ENCODE data around the gene MAN2B2.

Gene MAN2B2

GRCh38 chr4:6546091-6546490 is 28.9 kb upstream of the MAN2B2 start:
- no peak for DNase-seq (ENCODE audit: low read depth in 1 of 2, low spot score in 1 of 2)

DNA sequence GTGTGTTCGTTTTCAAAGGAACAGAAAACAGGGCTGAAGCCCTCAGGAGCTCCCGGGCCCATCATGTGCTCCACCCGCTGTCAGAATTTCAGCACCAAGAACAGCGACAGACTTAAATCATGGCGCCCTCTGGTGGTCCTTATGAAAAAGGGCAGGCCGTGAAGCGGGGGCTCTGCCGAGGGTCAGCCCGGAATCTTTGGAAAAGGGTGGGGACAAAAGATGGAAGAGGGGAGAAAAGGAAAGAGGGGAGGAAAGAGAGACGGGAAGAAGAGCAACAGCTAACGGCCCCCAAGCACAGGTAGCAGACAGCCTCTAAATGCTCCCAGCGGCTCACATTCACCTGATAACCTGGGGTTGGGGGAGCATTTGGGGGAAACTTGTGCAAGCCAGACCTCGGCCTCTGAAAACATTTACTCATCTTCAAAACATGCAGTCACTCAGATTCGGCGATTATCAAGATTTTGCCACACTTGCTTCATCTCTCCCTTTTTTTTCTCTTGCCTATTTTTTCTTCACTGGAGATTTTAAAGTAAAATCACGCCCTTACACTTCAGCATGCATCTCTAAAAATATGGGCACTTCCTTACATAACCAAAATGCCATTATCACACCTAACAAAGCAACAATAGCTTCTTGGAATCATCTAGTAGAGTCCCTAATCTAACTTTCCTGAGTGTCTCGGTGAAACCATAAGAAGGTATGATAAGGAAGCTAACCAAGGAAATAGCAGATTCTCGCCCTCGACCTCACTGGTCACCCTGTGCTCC is 28.1 kb upstream of the MAN2B2 start:
- DNase-seq (ENCODE audit: low read depth in 1 of 2, low spot score in 1 of 2), result peak; percentile 9 to 27

- DNase-seq (ENCODE audit: low read depth in 1 of 2, low spot score in 1 of 2), result no peak
Observed at GRCh38 chr4:6548201-6548881, 26.6 kb upstream of the MAN2B2 start.

DNA sequence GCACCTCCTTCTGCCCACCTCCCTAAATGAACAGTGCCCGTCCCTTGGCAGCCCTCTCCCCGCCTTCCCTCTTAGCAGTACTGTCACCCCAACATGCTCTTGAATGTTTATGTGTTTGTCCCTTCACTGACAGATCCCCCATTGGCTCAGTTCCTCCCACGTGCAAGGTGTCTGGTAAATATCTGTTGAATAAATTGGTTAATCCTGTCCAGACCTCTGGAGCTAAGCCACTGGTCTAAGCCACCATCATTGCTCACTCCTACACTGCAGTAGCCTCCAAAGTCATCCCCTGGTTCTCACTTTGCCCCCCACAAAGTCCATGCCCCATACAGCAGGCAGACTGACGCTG is 26.1 kb upstream of the MAN2B2 start:
- no peak for DNase-seq (ENCODE audit: low read depth in 1 of 2, low spot score in 1 of 2)

GRCh38 chr4:6549445-6549844 is 25.5 kb upstream of the MAN2B2 start:
- no peak for DNase-seq (ENCODE audit: low read depth in 1 of 2, low spot score in 1 of 2)

DNA sequence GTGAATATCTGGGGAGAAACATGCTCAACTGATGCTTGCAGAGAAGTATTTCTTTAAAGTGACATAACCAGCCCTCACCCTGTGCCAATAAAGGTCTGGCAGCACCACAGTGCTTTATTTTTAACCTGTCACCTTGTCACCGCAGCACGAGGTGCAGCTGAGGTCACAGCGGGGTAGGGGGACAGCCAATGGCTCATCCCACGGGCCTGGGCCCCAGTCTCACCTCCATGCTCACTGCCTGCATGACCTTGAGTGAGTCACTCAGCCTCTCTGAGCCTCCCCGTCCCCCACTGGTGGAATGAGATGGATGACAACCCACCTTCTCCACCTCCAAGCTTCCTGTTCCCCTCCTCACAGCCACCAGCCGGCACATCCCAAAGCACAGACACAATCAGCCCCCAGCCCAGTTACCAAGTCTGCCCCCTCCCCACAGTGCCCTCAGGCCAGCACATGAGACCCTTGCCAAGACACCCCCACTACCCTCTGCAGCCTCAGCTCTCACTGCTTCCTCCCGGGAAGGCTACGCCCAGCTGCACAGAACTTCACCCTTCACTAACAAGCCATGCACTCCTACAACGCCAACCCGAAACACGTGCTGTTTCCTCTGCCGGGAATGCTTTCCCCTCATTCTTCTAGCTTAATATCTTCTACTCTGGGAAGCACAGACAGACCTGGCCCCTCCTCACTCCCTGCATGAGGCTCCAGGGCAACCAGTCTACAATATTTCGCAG is 24.9 kb upstream of the MAN2B2 start:
- DNase-seq (ENCODE audit: low read depth in 1 of 2, low spot score in 1 of 2), result no peak

DNA sequence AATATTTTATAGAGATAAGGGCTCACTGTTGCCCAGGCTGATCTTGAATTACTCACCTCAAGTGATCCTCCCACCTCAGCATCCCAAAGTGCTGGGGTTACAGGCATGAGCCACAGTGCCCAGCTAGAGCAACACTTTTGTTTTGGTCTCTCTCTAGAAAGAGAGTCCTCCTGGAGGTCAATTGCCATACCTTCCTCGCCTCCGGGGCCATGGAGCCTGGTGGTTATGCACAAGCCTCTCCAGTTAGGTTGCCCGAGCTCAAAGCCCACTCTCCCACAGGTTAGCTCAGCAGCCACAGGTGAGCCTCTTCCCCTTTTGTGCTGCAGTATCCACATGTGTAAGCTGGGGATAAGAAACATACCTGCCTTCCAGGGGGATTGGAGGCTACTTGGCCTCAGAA is 24.2 kb upstream of the MAN2B2 start:
- DNase-seq (ENCODE audit: low read depth in 1 of 2, low spot score in 1 of 2), result no peak

- DNase-seq (ENCODE audit: low read depth in 1 of 2, low spot score in 1 of 2), result no peak
Observed at GRCh38 chr4:6551660-6552059, 23.3 kb upstream of the MAN2B2 start.

DNA sequence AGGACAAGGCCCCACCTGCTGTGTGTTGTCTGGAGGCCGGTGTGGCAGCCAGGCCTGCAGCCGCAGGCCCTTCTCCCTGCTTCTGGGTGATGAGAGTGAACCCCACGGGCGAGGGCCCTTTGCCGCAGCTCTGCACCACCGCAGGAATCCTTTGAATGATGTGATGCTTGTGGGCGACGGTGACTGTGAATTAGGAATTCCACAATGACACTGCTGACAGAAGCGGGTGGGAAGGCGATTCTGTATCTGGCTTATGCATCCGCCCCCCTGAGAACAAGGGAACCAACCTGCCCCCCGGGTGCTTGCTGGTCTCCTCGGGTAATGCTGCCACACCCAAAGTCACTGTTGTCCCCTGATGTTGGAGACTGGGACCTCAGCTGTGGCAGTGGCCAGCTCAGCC is 19.5 kb upstream of the MAN2B2 start:
- DNase-seq (ENCODE audit: low read depth in 1 of 2, low spot score in 1 of 2), result no peak

- DNase-seq (ENCODE audit: low read depth in 1 of 2, low spot score in 1 of 2), result no peak
Observed at GRCh38 chr4:6556263-6556662, 18.7 kb upstream of the MAN2B2 start.

- DNase-seq (ENCODE audit: low read depth in 1 of 2, low spot score in 1 of 2), result no peak
Observed at GRCh38 chr4:6557185-6557584, 17.8 kb upstream of the MAN2B2 start.

GRCh38 chr4:6557856-6558255 is 17.1 kb upstream of the MAN2B2 start:
- no peak for DNase-seq (ENCODE audit: low read depth in 1 of 2, low spot score in 1 of 2)

DNA sequence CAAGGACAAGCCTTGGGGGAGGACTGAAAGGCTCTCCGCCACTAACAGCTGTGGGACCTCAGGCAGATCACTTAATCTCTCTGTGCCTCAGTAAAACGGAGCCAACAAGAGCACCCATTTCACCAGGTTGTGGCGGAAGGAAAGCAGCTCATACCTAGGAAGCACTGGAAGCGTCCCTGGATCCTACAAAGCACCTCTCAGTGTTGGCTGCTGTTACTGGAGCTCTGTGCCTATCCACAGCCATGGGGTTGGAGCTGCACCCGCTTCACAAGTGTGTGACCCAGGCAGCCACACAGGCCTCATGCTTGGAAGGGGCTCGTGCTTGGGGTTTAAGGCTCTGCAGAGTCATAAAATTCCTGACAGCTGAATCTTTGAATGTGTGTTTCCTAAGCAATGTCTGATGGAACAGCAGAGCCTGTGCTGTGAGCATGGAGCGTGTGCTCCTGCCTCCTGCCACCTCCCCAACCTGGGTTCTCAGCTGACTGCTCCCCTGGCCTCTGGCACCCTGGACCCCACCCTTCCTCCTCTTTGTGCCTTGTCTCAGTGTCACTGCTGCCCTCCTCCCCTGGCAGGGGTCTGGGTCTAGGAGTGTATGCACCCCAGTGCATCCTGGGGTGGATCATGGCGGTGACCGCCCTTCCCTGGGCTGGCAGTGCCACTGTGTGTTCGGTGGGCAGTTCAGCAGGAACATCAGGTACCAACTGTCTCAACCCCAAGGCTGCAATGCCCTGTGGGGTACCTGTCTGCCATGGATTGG is 14.4 kb upstream of the MAN2B2 start:
- DNase-seq (ENCODE audit: low read depth in 1 of 2, low spot score in 1 of 2), result no peak

DNA sequence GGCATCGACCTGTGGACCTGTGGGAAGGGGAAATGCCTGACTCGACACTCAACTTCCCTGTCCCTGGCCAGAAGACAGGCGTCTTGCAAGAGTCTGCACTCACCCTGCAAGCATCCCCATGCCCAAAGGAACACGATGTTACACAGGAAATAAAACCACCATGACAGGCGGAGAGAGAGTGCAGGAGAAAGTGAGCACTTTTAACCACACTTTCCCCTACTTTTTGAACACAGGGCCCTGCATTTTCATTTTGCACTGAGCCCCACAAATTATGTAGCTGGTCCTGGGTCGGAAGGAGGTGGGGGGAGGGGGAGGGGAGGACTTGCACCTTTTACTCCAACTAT is 13.8 kb upstream of the MAN2B2 start:
- DNase-seq (ENCODE audit: low read depth in 1 of 2, low spot score in 1 of 2), result no peak

GRCh38 chr4:6561706-6562371 is 13.2 kb upstream of the MAN2B2 start:
- no peak for DNase-seq (ENCODE audit: low read depth in 1 of 2, low spot score in 1 of 2)

DNA sequence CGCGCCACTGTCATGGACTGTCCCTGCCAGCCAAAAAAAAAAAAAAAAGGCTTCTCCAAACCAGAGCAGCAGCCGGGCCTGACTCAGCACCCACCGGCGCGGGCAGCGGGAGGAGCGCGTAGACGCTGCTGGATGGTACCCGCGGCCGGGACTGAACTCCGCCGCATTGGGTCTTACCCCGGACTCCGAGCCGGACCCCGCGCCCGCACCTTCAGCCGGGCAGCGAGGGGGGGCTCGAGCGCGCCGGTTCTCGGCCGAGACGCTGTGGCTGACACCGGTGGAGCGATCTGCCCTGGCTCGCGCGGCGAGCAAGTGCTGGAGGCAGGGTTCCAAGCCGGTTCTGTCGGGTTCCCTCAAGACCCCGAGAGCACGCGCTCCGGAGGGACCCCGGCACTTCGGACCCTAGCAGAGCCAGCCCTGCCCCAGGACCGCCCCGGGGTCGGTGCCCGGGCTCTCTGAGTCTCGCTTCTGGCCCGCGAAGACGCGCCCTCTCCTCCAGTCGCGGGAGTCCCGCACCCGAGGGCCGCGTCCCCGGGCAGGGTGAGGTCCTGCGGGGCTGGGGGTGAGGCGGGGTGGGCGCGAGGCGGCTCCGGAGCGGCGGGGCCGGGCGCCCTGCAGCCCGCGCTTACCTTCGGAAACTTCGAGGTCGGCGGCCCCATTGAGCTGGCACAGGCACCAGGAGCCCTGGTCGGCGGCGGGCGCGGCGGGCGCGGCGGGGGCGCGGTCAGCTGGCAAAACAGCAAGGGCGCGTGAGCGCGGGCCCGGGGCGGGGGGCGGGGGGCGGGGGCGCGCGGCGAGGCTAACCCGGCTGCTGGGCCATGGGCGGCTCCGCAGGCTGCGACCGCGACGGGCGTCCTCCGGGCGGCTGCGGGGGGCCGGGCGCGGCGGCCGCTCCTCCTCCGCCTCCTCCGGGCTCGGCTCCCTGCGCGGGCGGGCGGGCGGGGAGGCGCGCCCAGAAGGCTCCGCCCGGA is 11.8 kb upstream of the MAN2B2 start:
- DNase-seq (ENCODE audit: low read depth in 1 of 2, low spot score in 1 of 2), result no peak

- no peak for DNase-seq (ENCODE audit: low read depth in 1 of 2, low spot score in 1 of 2)
Observed at GRCh38 chr4:6563935-6564645, 10.9 kb upstream of the MAN2B2 start.

GRCh38 chr4:6565691-6566390 is 9.1 kb upstream of the MAN2B2 start:
- no peak for DNase-seq (ENCODE audit: low read depth in 1 of 2, low spot score in 1 of 2)

All from activated CD4-positive, alpha-beta T cell treated with anti-CD3 and anti-CD28 coated beads, Interleukin-2, amount 50 U/mL, for 24 hours (primary cell).